Measurements from ENCODE around the gene WDR72.

Gene WDR72

GRCh38 chr15:53566912-53567311, 192.6 kb downstream of the WDR72 start:
- Histone ChIP-seq H4K20me1 (ENCODE audit: insufficient read depth, low read length, poor library complexity, severe bottlenecking) (no peaks in the 10 kb centered on the region), H3K79me2 (ENCODE audit: insufficient read depth, low read length) (no peaks in the 10 kb centered on the region), H3K27me3 (ENCODE audit: insufficient read depth, low read length, poor library complexity, severe bottlenecking) (no peaks in the 10 kb centered on the region), H3F3A (ENCODE audit: low read depth) (no peaks in the 10 kb centered on the region), H2AFZ (ENCODE audit: low read length) (peak overlapping the region; percentile 45; the same call in 1 of the 2 replicates), H3K9ac (ENCODE audit: low read depth, low read length, poor library complexity, severe bottlenecking) (no peak overlapping the region), H3K4me3 (ENCODE audit: low read length, poor library complexity, severe bottlenecking) (no peak overlapping the region), H3K9me2 (replicated peaks; ENCODE audit: low read depth, low read length) (no peaks in the 10 kb centered on the region), H3K4me1 (ENCODE audit: insufficient read depth, low read length, poor library complexity, severe bottlenecking) (peaks cover 32% of the 10 kb centered on the region), H3K4me2 (ENCODE audit: low read depth, low read length, poor library complexity, severe bottlenecking) (peak overlapping the region; percentile 73), H3K36me3 (ENCODE audit: insufficient read depth, low read length) (no peaks in the 10 kb centered on the region), H3K9me3 (ENCODE audit: insufficient read depth, low read depth, low read length) (no peaks in the 10 kb centered on the region)
- TF ChIP-seq EZH2phosphoT487 (IDR thresholded peaks at IDR 0.05; ENCODE audit: borderline replicate concordance) (no peak), CTCF (conservative IDR thresholded peaks at IDR 0.05; ENCODE audit: low read length) (no peak)

GRCh38 chr15:53565721-53566120, 193.7 kb downstream of the WDR72 start:
- Histone ChIP-seq H3K9ac (ENCODE audit: low read depth, low read length, poor library complexity, severe bottlenecking) (peak overlapping the region; percentile 47), H3K27me3 (ENCODE audit: insufficient read depth, low read length, poor library complexity, severe bottlenecking) (no peaks in the 10 kb centered on the region), H3K4me2 (ENCODE audit: low read depth, low read length, poor library complexity, severe bottlenecking) (peak overlapping the region; percentile 73), H3K4me1 (ENCODE audit: insufficient read depth, low read length, poor library complexity, severe bottlenecking) (peaks cover 32% of the 10 kb centered on the region), H3K79me2 (ENCODE audit: insufficient read depth, low read length) (no peaks in the 10 kb centered on the region), H3K9me3 (ENCODE audit: insufficient read depth, low read depth, low read length) (no peaks in the 10 kb centered on the region), H3F3A (ENCODE audit: low read depth) (no peaks in the 10 kb centered on the region), H3K36me3 (ENCODE audit: insufficient read depth, low read length) (no peaks in the 10 kb centered on the region), H3K4me3 (ENCODE audit: low read length, poor library complexity, severe bottlenecking) (peak overlapping the region; percentile 44), H4K20me1 (ENCODE audit: insufficient read depth, low read length, poor library complexity, severe bottlenecking) (no peaks in the 10 kb centered on the region), H2AFZ (ENCODE audit: low read length) (peak overlapping the region; percentile 33), H3K9me2 (replicated peaks; ENCODE audit: low read depth, low read length) (no peaks in the 10 kb centered on the region)
- TF ChIP-seq CTCF (conservative IDR thresholded peaks at IDR 0.05; ENCODE audit: low read length) (no peak), EZH2phosphoT487 (IDR thresholded peaks at IDR 0.05; ENCODE audit: borderline replicate concordance) (no peak)

GRCh38 chr15:53564647-53565046, 194.8 kb downstream of the WDR72 start:
- Histone ChIP-seq H3K9ac (ENCODE audit: low read depth, low read length, poor library complexity, severe bottlenecking) (peak overlapping the region; percentile 47), H3K79me2 (ENCODE audit: insufficient read depth, low read length) (no peaks in the 10 kb centered on the region), H3K4me2 (ENCODE audit: low read depth, low read length, poor library complexity, severe bottlenecking) (peak overlapping the region; percentile 73), H3K4me3 (ENCODE audit: low read length, poor library complexity, severe bottlenecking) (no peak overlapping the region), H3K4me1 (ENCODE audit: insufficient read depth, low read length, poor library complexity, severe bottlenecking) (peaks cover 40% of the 10 kb centered on the region), H2AFZ (ENCODE audit: low read length) (peak overlapping the region; percentile 33), H4K20me1 (ENCODE audit: insufficient read depth, low read length, poor library complexity, severe bottlenecking) (no peaks in the 10 kb centered on the region), H3K9me3 (ENCODE audit: insufficient read depth, low read depth, low read length) (no peaks in the 10 kb centered on the region), H3K27me3 (ENCODE audit: insufficient read depth, low read length, poor library complexity, severe bottlenecking) (no peaks in the 10 kb centered on the region), H3K9me2 (replicated peaks; ENCODE audit: low read depth, low read length) (no peaks in the 10 kb centered on the region), H3F3A (ENCODE audit: low read depth) (no peaks in the 10 kb centered on the region), H3K36me3 (ENCODE audit: insufficient read depth, low read length) (no peaks in the 10 kb centered on the region)
- TF ChIP-seq CTCF (conservative IDR thresholded peaks at IDR 0.05; ENCODE audit: low read length) (no peak), EZH2phosphoT487 (IDR thresholded peaks at IDR 0.05; ENCODE audit: borderline replicate concordance) (no peak)
